Measurements from ENCODE around the gene CDK1.

DNA sequence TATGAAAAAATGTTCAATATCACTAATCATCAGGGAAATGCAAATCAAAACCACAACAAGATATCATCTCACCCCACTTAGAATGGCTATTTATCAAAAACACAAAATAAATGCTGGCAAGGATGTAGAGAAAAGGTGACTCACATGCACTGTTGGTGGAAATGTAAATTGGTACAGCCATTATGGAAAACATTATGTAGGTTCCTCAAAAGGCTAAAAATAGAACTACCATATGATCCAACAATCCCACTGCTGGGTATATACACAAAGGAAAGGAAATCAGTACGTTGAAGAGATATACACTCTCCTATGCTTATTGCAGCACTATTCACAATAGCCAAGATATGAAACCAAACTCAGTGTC lies 50.2 kb downstream of the CDK1 start:
- TF ChIP-seq, protein P1, sequence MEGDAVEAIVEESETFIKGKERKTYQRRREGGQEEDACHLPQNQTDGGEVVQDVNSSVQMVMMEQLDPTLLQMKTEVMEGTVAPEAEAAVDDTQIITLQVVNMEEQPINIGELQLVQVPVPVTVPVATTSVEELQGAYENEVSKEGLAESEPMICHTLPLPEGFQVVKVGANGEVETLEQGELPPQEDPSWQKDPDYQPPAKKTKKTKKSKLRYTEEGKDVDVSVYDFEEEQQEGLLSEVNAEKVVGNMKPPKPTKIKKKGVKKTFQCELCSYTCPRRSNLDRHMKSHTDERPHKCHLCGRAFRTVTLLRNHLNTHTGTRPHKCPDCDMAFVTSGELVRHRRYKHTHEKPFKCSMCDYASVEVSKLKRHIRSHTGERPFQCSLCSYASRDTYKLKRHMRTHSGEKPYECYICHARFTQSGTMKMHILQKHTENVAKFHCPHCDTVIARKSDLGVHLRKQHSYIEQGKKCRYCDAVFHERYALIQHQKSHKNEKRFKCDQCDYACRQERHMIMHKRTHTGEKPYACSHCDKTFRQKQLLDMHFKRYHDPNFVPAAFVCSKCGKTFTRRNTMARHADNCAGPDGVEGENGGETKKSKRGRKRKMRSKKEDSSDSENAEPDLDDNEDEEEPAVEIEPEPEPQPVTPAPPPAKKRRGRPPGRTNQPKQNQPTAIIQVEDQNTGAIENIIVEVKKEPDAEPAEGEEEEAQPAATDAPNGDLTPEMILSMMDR (optimal IDR thresholded peaks at IDR 0.05 in 1 of 3, IDR thresholded peaks at IDR 0.05 in 1 of 3, conservative IDR thresholded peaks at IDR 0.05 in 1 of 3; ENCODE audit: extremely low read depth in 1 of 3, insufficient read depth in 2 of 3, low read length in 3 of 3), result no peak
- no peak for TF ChIP-seq EZH2 (IDR thresholded peaks at IDR 0.05; ENCODE audit: low read length)
